ENCODE measurements around the gene GAS7.
"Not testable (repeated sequence)": the region's sequence is repeated elsewhere in the genome, so short reads cannot be mapped to it uniquely, and the experiment has no call there.

Gene GAS7

DNA sequence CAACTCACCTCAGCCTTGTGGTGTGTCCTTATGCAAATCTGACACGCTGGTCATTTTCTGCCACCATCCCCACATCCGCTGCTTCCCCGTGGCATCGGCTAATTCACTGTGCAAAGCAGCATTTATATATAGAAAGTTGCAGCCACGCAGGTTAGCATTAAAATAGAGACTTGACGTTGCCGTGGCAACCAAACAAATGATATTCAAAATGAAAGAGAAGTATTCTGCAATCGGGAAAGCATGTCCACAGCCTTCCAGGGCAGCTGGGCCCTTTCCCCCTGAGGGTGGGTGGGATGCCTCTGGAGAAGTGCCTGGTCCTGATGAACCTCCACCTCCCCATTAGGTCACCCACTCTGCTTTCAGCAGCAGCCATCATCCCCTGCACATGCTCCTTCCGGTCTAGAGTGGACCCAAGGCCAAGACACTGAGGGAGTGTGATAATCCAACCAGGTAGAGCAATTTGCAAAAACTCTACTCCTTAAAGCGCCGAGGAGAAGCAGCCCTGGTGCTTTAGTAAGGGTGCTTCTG lies 138.7 kb downstream of the GAS7 start:
- TF ChIP-seq PPARA (CRISPR knock-in tag; IDR thresholded peaks at IDR 0.05; ENCODE audit: borderline replicate concordance) (no peak), SNAI2 (CRISPR knock-in tag; IDR thresholded peaks at IDR 0.05) (no peak), TOX (CRISPR knock-in tag; IDR thresholded peaks at IDR 0.05; ENCODE audit: borderline replicate concordance) (no peak), ZFP3 (CRISPR knock-in tag; IDR thresholded peaks at IDR 0.05) (no peak), ARNTL (CRISPR knock-in tag; IDR thresholded peaks at IDR 0.05; ENCODE audit: borderline replicate concordance, low read depth) (no peak), ISL1 (CRISPR knock-in tag; IDR thresholded peaks at IDR 0.05) (no peak), CSRNP3 (CRISPR knock-in tag; IDR thresholded peaks at IDR 0.05) (no peak), ZC3H10 (CRISPR knock-in tag; IDR thresholded peaks at IDR 0.05) (no peak), BACH2 (CRISPR knock-in tag; IDR thresholded peaks at IDR 0.05; ENCODE audit: borderline replicate concordance) (no peak), CSDC2 (CRISPR knock-in tag; IDR thresholded peaks at IDR 0.05) (no peak), OSR1 (CRISPR knock-in tag; IDR thresholded peaks at IDR 0.05) (no peak), ZNF565 (CRISPR knock-in tag; conservative IDR thresholded peaks at IDR 0.05; ENCODE audit: low read depth) (no peak), GLIS3 (CRISPR knock-in tag; IDR thresholded peaks at IDR 0.05) (no peak)
- TF ChIP-seq, protein P1, sequence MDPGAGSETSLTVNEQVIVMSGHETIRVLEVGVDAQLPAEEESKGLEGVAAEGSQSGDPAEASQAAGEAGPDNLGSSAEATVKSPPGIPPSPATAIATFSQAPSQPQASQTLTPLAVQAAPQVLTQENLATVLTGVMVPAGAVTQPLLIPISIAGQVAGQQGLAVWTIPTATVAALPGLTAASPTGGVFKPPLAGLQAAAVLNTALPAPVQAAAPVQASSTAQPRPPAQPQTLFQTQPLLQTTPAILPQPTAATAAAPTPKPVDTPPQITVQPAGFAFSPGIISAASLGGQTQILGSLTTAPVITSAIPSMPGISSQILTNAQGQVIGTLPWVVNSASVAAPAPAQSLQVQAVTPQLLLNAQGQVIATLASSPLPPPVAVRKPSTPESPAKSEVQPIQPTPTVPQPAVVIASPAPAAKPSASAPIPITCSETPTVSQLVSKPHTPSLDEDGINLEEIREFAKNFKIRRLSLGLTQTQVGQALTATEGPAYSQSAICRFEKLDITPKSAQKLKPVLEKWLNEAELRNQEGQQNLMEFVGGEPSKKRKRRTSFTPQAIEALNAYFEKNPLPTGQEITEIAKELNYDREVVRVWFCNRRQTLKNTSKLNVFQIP (CRISPR knock-in tag; IDR thresholded peaks at IDR 0.05; ENCODE audit: borderline replicate concordance, low read depth), result no peak
- ATAC-seq, result no peak

DNA sequence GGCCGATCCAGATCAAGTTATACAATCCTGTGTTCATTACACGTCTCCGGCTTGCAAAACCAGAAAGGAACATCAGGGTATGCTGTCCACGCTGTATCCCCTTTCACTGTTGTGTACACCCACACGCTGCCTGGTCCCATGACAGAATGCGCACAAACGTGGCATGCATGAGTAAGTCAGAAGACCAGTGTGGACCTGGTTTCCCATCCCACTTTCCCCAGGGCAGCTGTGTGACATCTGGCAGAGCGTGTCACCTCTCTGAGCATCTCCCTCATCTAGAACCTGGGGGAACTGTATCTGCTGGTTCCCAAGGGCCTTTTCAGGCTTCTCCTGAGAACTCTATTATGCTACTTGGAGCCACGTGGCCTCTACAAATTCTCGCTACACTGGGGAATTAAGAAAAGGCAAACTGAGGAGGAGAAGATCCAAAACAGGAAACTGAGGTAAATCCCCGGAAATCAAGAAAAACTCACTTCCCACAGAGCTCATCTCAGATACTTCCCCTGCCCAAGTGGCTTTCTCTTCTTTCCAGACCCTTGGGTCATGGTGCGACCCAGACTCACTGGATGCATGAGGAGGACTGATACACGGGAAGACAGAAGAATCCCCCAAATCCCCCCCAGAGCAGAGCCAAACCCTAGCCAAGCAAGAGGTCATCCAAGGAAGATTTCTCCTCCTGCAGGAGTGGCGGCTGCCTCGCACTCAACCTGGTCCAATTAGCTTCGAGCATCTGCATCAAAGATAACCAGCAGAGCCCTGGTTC lies 139.3 kb downstream of the GAS7 start:
- TF ChIP-seq GLIS3 (CRISPR knock-in tag; IDR thresholded peaks at IDR 0.05) (no peak), ZNF70 (CRISPR knock-in tag; IDR thresholded peaks at IDR 0.05) (no peak), TCF4 (CRISPR knock-in tag; IDR thresholded peaks at IDR 0.05; ENCODE audit: borderline replicate concordance) (no peak), BACH2 (CRISPR knock-in tag; IDR thresholded peaks at IDR 0.05; ENCODE audit: borderline replicate concordance) (no peak), ISL1 (CRISPR knock-in tag; IDR thresholded peaks at IDR 0.05) (no peak), ZNF565 (CRISPR knock-in tag; conservative IDR thresholded peaks at IDR 0.05; ENCODE audit: low read depth) (no peak), CSRNP3 (CRISPR knock-in tag; IDR thresholded peaks at IDR 0.05) (no peak), CSDC2 (CRISPR knock-in tag; IDR thresholded peaks at IDR 0.05) (no peak), ZC3H10 (CRISPR knock-in tag; IDR thresholded peaks at IDR 0.05) (no peak), ARNTL (CRISPR knock-in tag; IDR thresholded peaks at IDR 0.05; ENCODE audit: borderline replicate concordance, low read depth) (no peak), PATZ1 (CRISPR knock-in tag; IDR thresholded peaks at IDR 0.05; ENCODE audit: borderline replicate concordance) (no peak), ZFP30 (CRISPR knock-in tag; IDR thresholded peaks at IDR 0.05) (no peak), ESRRG (CRISPR knock-in tag; IDR thresholded peaks at IDR 0.05) (no peak)
- ATAC-seq, result no peak

DNA sequence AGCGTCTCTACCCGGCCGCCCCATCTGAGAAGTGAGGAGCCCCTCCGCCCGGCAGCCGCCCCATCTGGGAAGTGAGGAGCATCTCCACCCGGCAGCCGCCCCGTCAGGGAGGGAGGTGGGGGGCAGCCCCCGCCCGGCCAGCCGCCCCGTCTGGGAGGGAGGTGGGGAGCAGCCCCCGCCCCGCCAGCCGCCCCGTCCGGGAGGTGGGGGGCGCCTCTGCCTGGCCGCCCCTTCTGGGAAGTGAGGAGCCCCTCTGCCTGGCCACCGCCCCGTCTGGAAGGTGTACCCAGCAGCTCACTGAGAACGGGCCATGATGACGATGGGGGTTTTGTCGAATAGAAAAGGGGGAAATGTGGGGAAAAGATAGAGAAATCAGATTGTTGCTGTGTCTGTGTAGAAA lies 140.9 kb downstream of the GAS7 start:
- not testable (repeated sequence) for ATAC-seq

DNA sequence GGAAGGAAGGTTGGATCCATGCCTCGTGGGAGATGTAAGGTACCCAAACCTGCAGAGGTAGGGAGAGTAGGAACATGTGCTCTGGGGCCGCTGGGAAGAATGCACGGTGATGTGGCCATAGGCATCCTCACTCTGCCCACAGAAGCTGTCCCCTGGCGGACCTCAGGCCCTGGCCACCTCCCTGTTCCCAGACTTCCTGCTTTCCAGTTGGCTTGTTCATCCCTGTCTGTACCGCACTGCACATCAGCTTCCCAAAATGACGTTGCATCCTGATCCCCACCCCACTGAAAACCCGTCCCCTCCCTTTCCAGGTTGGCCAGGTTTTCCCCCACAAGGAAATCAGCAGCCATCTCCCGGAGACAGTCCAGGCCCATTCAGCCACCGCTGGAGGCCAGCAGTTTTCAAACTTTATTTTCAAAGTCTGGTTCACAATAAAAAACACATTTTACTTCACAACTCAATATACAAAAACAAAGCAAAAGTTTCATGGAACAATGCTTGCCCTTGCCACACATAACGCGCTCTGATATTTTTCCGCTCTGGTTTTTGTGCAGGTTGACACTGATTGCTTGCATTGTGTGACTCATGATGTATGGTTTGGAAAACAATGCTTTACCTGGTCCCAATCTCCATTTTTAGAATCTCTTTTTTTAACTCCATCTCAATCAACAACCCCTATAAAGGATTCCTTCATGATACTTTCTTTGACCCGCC lies 143.0 kb downstream of the GAS7 start:
- no peak for ATAC-seq
- TF ChIP-seq OSR1 (CRISPR knock-in tag; IDR thresholded peaks at IDR 0.05), result no peak
- TF ChIP-seq ZNF8 (CRISPR knock-in tag; IDR thresholded peaks at IDR 0.05), result no peak
- no peak for TF ChIP-seq ZNF565 (CRISPR knock-in tag; conservative IDR thresholded peaks at IDR 0.05; ENCODE audit: low read depth)
- TF ChIP-seq BACH2 (CRISPR knock-in tag; IDR thresholded peaks at IDR 0.05; ENCODE audit: borderline replicate concordance), result no peak
- TF ChIP-seq, protein P2, sequence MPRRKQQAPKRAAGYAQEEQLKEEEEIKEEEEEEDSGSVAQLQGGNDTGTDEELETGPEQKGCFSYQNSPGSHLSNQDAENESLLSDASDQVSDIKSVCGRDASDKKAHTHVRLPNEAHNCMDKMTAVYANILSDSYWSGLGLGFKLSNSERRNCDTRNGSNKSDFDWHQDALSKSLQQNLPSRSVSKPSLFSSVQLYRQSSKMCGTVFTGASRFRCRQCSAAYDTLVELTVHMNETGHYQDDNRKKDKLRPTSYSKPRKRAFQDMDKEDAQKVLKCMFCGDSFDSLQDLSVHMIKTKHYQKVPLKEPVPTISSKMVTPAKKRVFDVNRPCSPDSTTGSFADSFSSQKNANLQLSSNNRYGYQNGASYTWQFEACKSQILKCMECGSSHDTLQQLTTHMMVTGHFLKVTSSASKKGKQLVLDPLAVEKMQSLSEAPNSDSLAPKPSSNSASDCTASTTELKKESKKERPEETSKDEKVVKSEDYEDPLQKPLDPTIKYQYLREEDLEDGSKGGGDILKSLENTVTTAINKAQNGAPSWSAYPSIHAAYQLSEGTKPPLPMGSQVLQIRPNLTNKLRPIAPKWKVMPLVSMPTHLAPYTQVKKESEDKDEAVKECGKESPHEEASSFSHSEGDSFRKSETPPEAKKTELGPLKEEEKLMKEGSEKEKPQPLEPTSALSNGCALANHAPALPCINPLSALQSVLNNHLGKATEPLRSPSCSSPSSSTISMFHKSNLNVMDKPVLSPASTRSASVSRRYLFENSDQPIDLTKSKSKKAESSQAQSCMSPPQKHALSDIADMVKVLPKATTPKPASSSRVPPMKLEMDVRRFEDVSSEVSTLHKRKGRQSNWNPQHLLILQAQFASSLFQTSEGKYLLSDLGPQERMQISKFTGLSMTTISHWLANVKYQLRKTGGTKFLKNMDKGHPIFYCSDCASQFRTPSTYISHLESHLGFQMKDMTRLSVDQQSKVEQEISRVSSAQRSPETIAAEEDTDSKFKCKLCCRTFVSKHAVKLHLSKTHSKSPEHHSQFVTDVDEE (CRISPR knock-in tag; IDR thresholded peaks at IDR 0.05), result no peak
- TF ChIP-seq ESRRG (CRISPR knock-in tag; IDR thresholded peaks at IDR 0.05), result no peak
- no peak for TF ChIP-seq ZFP3 (CRISPR knock-in tag; IDR thresholded peaks at IDR 0.05)
- TF ChIP-seq PATZ1 (CRISPR knock-in tag; IDR thresholded peaks at IDR 0.05; ENCODE audit: borderline replicate concordance), result no peak
- no peak for TF ChIP-seq RARB (CRISPR knock-in tag; IDR thresholded peaks at IDR 0.05)
